GM23338 (cell line): ENCODE results near the gene CDKAL1. TPM values are rescaled to one million over a fixed set of nuclear protein-coding genes. Genes with fewer than 3 reads are reported as not detected.

Experiments
- ATAC-seq: fragments of 200-7000 bp; cut with Tn5 transposase; 3 replicates; pipeline ENCODE4 v1.9.1; 2020
- DNase-seq: peaks from one replicate; pipeline ENCODE4 v3.0.0-alpha.2; 2015; ENCODE audit warnings: low spot score
- H2AFZ ChIP-seq: fragments of 200-600 bp; sonication (generic); 2 replicates; pipeline ENCODE4 v1.8.0; 2016; ENCODE audit warnings: antibody characterized with exemption, mild to moderate bottlenecking, moderate library complexity
- H3F3A ChIP-seq: fragments of 200-600 bp; sonication (generic); replicated peaks from 2 replicates; pipeline ENCODE4 v1.8.0; 2017; ENCODE audit warnings: antibody characterized with exemption, mixed run types, low read depth
- H3K27ac ChIP-seq: fragments of 200-600 bp; sonication (generic); 2 replicates; pipeline ENCODE4 v1.6.1; 2016; ENCODE audit warnings: low read depth
- H3K27me3 ChIP-seq: fragments of 200-600 bp; sonication (generic); 2 replicates; pipeline ENCODE4 v1.8.0; 2016; ENCODE audit warnings: mild to moderate bottlenecking, mixed run types, moderate library complexity; ENCODE audit not compliant: insufficient read depth
- H3K36me3 ChIP-seq: fragments of 200-600 bp; sonication (generic); 2 replicates; pipeline ENCODE4 v1.8.0; 2016; ENCODE audit warnings: mild to moderate bottlenecking; ENCODE audit not compliant: insufficient read depth
- H3K4me1 ChIP-seq: fragments of 200-600 bp; sonication (generic); 2 replicates; pipeline ENCODE4 v1.8.0; 2016; ENCODE audit warnings: mild to moderate bottlenecking, moderate library complexity; ENCODE audit not compliant: insufficient read depth
- H3K4me2 ChIP-seq: fragments of 200-600 bp; sonication (generic); 2 replicates; pipeline ENCODE4 v1.7.1; 2017; ENCODE audit warnings: mixed run types
- H3K4me3 ChIP-seq: fragments of 200-600 bp; sonication (generic); 2 replicates; pipeline ENCODE4 v1.6.1; 2016; ENCODE audit warnings: mixed run types
- H3K79me2 ChIP-seq: fragments of 200-600 bp; sonication (generic); replicated peaks from 2 replicates; pipeline ENCODE4 v1.8.0; 2017; ENCODE audit warnings: mild to moderate bottlenecking; ENCODE audit not compliant: insufficient read depth
- H3K9me2 ChIP-seq: fragments of 200-600 bp; sonication (generic); 2 replicates; pipeline ENCODE4 v1.8.0; 2017; ENCODE audit not compliant: insufficient read depth
- H4K20me1 ChIP-seq: fragments of 200-600 bp; sonication (generic); replicated peaks from 2 replicates; pipeline ENCODE4 v1.8.0; 2017; ENCODE audit warnings: mild to moderate bottlenecking; ENCODE audit not compliant: insufficient read depth
- H3K27ac Mint-ChIP-seq: 2 replicates; pipeline ENCODE4 v1.8.0; 2020; ENCODE audit warnings: inconsistent platforms, mild to moderate bottlenecking, moderate library complexity, mixed read lengths
- H3K27me3 Mint-ChIP-seq: 3 replicates; pipeline ENCODE4 v1.8.0; 2022; ENCODE audit warnings: low read depth, mild to moderate bottlenecking, moderate library complexity, mixed read lengths, inconsistent platforms; ENCODE audit not compliant: insufficient read depth, poor library complexity
- H3K36me3 Mint-ChIP-seq: 3 replicates; pipeline ENCODE4 v1.8.0; 2021; ENCODE audit warnings: low read depth, mild to moderate bottlenecking, inconsistent platforms, moderate library complexity, mixed read lengths
- H3K4me1 Mint-ChIP-seq: 3 replicates; pipeline ENCODE4 v1.8.0; 2020; ENCODE audit warnings: mild to moderate bottlenecking, inconsistent platforms, mixed read lengths
- H3K4me3 Mint-ChIP-seq: 3 replicates; pipeline ENCODE4 v1.8.0; 2021; ENCODE audit warnings: moderate library complexity, mild to moderate bottlenecking, inconsistent platforms, mixed read lengths
- H3K9me3 Mint-ChIP-seq: 3 replicates; pipeline ENCODE4 v1.8.0; 2020; ENCODE audit warnings: moderate library complexity, mild to moderate bottlenecking, inconsistent platforms, mixed read lengths
- CREB1 ChIP-seq: fragments of 250-450 bp; sonication (Bioruptor Pico); IDR thresholded peaks from 2 replicates; pipeline ENCODE4 v1.5.0; 2020; ENCODE audit warnings: low read depth, mild to moderate bottlenecking, moderate library complexity
- EZH2 ChIP-seq: fragments of 200-600 bp; sonication (generic); IDR thresholded peaks from one replicate; pipeline ENCODE4 v1.8.0; 2017; ENCODE audit warnings: antibody characterized with exemption, mild to moderate bottlenecking, low read depth; ENCODE audit not compliant: unreplicated experiment
- EZH2phosphoT487 ChIP-seq: fragments of 200-600 bp; sonication (generic); IDR thresholded peaks from one replicate; pipeline ENCODE4 v1.8.1; 2018; ENCODE audit warnings: antibody characterized with exemption; ENCODE audit not compliant: unreplicated experiment
- JUNB ChIP-seq: IDR thresholded peaks from one replicate; pipeline ENCODE4 v1.6.1; 2016; ENCODE audit warnings: antibody characterized with exemption; ENCODE audit not compliant: unreplicated experiment
- NANOG ChIP-seq: IDR thresholded peaks from 2 replicates; pipeline ENCODE4 v1.6.1; 2016; ENCODE audit warnings: antibody characterized with exemption, borderline replicate concordance
- STAT1 ChIP-seq: IDR thresholded peaks from one replicate; pipeline ENCODE4 v1.6.1; 2016; ENCODE audit warnings: antibody characterized with exemption; ENCODE audit not compliant: unreplicated experiment
- ZNF114 ChIP-seq: fragments of 250-450 bp; sonication (Bioruptor Pico); IDR thresholded peaks from 2 replicates; pipeline ENCODE4 v1.5.0; 2020; ENCODE audit warnings: mild to moderate bottlenecking, moderate library complexity
- ZNF331 ChIP-seq: fragments of 250-450 bp; sonication (Bioruptor Pico); IDR thresholded peaks from 2 replicates; pipeline ENCODE4 v1.5.0; 2020; ENCODE audit warnings: low read depth, mild to moderate bottlenecking, moderate library complexity
- ZNF462 ChIP-seq: fragments of 250-450 bp; sonication (Bioruptor Pico); IDR thresholded peaks from 2 replicates; pipeline ENCODE4 v1.5.0; 2020; ENCODE audit warnings: mild to moderate bottlenecking, moderate library complexity
- polyA plus RNA-seq: library from polyadenylated mRNA; unstranded; fragments of >200 nt; fragmentation: Nextera tagmentation; extraction: Ambion mirVana; gene quantifications from 2 replicates; pipeline ENCODE4 v1.2.1, GENCODE V29; 2016
- total RNA-seq: library from RNA; depleted of rRNA; stranded (reverse); fragments of >200 nt; shearing (Covaris generic); gene quantifications from 2 replicates; pipeline ENCODE4 v1.2.3, GENCODE V29; 2014
- TF ChIP-seq, protein P1 (sequence below): IDR thresholded peaks from one replicate; pipeline ENCODE4 v1.6.1; 2018; ENCODE audit warnings: antibody characterized with exemption; ENCODE audit not compliant: unreplicated experiment
- TF ChIP-seq, protein P2 (sequence below): IDR thresholded peaks from 2 replicates; pipeline ENCODE4 v1.6.1; 2016; ENCODE audit warnings: antibody characterized with exemption
- TF ChIP-seq, protein P3 (sequence below), 2 experiments: fragments of 200-600 bp in 1 of 2; sonication (generic) in 1 of 2; conservative IDR thresholded peaks; 2 replicates each; pipeline versions ENCODE4 v1.5.1 to v1.6.1; 2016 to 2017; ENCODE audit warnings: antibody characterized with exemption in 2 of 2, low read depth in 2 of 2, mild to moderate bottlenecking in 2 of 2, moderate library complexity in 1 of 2

The CDKAL1 gene
- total and polyA plus RNA-seq, 2 experiments from 2014 or later, result 17.8 to 35.0 TPM

- Mint-ChIP-seq H3K27me3 (peaks cover 2% of the 10 kb centered on the region), H3K27ac (no peak overlapping the region), H3K9me3 (no peaks in the 10 kb centered on the region), H3K36me3 (peaks cover 4% of the 10 kb centered on the region; the same call in 2 of the 3 replicates), H3K4me3 (no peak overlapping the region), H3K4me1 (peaks cover 41% of the 10 kb centered on the region)
- TF ChIP-seq, protein P1, sequence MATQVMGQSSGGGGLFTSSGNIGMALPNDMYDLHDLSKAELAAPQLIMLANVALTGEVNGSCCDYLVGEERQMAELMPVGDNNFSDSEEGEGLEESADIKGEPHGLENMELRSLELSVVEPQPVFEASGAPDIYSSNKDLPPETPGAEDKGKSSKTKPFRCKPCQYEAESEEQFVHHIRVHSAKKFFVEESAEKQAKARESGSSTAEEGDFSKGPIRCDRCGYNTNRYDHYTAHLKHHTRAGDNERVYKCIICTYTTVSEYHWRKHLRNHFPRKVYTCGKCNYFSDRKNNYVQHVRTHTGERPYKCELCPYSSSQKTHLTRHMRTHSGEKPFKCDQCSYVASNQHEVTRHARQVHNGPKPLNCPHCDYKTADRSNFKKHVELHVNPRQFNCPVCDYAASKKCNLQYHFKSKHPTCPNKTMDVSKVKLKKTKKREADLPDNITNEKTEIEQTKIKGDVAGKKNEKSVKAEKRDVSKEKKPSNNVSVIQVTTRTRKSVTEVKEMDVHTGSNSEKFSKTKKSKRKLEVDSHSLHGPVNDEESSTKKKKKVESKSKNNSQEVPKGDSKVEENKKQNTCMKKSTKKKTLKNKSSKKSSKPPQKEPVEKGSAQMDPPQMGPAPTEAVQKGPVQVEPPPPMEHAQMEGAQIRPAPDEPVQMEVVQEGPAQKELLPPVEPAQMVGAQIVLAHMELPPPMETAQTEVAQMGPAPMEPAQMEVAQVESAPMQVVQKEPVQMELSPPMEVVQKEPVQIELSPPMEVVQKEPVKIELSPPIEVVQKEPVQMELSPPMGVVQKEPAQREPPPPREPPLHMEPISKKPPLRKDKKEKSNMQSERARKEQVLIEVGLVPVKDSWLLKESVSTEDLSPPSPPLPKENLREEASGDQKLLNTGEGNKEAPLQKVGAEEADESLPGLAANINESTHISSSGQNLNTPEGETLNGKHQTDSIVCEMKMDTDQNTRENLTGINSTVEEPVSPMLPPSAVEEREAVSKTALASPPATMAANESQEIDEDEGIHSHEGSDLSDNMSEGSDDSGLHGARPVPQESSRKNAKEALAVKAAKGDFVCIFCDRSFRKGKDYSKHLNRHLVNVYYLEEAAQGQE, result no peak
- no peak for TF ChIP-seq JUNB
- no peak for TF ChIP-seq EZH2phosphoT487
- no peak for TF ChIP-seq ZNF331 (CRISPR knock-in tag)
- TF ChIP-seq, protein P2, sequence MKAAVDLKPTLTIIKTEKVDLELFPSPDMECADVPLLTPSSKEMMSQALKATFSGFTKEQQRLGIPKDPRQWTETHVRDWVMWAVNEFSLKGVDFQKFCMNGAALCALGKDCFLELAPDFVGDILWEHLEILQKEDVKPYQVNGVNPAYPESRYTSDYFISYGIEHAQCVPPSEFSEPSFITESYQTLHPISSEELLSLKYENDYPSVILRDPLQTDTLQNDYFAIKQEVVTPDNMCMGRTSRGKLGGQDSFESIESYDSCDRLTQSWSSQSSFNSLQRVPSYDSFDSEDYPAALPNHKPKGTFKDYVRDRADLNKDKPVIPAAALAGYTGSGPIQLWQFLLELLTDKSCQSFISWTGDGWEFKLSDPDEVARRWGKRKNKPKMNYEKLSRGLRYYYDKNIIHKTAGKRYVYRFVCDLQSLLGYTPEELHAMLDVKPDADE, result no peak
- no peak for TF ChIP-seq NANOG
- TF ChIP-seq, protein P3, sequence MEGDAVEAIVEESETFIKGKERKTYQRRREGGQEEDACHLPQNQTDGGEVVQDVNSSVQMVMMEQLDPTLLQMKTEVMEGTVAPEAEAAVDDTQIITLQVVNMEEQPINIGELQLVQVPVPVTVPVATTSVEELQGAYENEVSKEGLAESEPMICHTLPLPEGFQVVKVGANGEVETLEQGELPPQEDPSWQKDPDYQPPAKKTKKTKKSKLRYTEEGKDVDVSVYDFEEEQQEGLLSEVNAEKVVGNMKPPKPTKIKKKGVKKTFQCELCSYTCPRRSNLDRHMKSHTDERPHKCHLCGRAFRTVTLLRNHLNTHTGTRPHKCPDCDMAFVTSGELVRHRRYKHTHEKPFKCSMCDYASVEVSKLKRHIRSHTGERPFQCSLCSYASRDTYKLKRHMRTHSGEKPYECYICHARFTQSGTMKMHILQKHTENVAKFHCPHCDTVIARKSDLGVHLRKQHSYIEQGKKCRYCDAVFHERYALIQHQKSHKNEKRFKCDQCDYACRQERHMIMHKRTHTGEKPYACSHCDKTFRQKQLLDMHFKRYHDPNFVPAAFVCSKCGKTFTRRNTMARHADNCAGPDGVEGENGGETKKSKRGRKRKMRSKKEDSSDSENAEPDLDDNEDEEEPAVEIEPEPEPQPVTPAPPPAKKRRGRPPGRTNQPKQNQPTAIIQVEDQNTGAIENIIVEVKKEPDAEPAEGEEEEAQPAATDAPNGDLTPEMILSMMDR (conservative IDR thresholded peaks at IDR 0.05; ENCODE audit: low read depth in 2 of 2), result no peak
- no peak for TF ChIP-seq STAT1
- no peak for TF ChIP-seq ZNF462 (CRISPR knock-in tag)
- no peak for TF ChIP-seq ZNF114 (CRISPR knock-in tag)
- no peak for TF ChIP-seq CREB1 (CRISPR knock-in tag)
- TF ChIP-seq EZH2, result no peak
- Histone ChIP-seq H3K36me3 (no peaks in the 10 kb centered on the region), H4K20me1 (no peaks in the 10 kb centered on the region), H3K9me2 (no peaks in the 10 kb centered on the region), H2AFZ (no peak overlapping the region), H3K27ac (no peak overlapping the region), H3K4me2 (no peak overlapping the region), H3K27me3 (no peaks in the 10 kb centered on the region), H3K4me3 (no peak overlapping the region), H3K4me1 (peaks cover 26% of the 10 kb centered on the region), H3F3A (no peaks in the 10 kb centered on the region), H3K79me2 (no peaks in the 10 kb centered on the region)
- no peak for DNase-seq
- no peak for ATAC-seq
These were observed 278.5 kb downstream of the CDKAL1 start for GRCh38 chr6:20812776-20813175.
